ENCODE data around the gene PCARE.

- no peak for TF ChIP-seq EZH2 (IDR thresholded peaks at IDR 0.05; ENCODE audit: borderline replicate concordance, insufficient read depth, low read length, poor library complexity, severe bottlenecking)
- TF ChIP-seq CTCF (IDR thresholded peaks at IDR 0.05; ENCODE audit: poor library complexity, severe bottlenecking) = no peak
- no peak for TF ChIP-seq POLR2AphosphoS5 (IDR thresholded peaks at IDR 0.05)
Measured at GRCh38 chr2:29119211-29119610, 44.9 kb upstream of the PCARE start.

Measured in neural cell (in vitro differentiated cells).